GM18519 (cell line): ENCODE measurements around the gene OR1B1.
"Not testable (repeated sequence)": the region's sequence is repeated elsewhere in the genome, so short reads cannot be mapped to it uniquely, and the experiment has no call there.

Source experiments
- ATAC-seq: cut with Tn5 transposase; IDR thresholded peaks from one replicate; pipeline ENCODE4 v1.9.1; 2021; ENCODE audit warnings: mild to moderate bottlenecking, moderate library complexity; ENCODE audit not compliant: unreplicated experiment, low FRiP score

The OR1B1 gene

GRCh38 chr9:122657527-122657926 is at the start of gene OR1B1:
Gene OR1B1 (minus strand): TSS chr9:122657627.
- no peak for ATAC-seq

DNA sequence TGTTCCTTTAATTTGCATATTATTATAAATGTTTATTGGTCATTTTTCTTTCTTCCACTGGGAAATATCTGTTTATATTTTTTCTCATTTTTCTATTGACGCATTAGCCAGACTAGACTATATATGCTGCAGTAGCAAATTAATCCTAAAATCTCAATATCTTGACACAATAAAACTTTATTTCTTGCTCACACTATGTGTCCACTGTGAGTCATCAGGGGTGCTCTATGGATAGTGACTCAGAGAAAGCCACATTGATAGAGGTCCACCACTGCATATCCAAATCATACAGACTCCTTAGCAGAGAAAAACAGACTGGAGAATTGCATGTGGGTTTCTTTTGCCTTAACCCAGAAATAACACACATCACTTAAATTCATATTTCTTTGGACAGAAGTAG is 38.3 kb upstream of the OR1B1 start:
- ATAC-seq: no peak

GRCh38 chr9:122684851-122685250 is 27.4 kb upstream of the OR1B1 start:
- ATAC-seq: no peak

DNA sequence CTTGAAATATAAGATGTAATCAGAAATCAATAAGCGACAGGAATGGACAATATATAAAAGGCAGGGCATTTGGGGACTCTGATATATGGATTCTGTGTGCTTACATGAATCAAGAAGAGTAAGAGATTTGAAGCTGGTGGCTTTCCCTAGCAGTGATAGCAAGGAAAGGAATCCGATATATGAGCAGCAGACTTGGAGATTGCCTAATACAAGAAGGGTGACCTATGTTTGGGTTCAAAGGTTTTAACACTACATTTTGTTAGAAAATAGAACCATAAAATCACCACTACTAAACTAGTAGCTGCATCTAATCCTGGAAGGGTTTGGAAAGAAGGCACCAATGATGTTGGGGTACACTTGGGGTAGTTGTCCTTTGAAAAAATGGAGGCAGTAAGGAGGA is 15.1 kb upstream of the OR1B1 start:
- no peak for ATAC-seq

DNA sequence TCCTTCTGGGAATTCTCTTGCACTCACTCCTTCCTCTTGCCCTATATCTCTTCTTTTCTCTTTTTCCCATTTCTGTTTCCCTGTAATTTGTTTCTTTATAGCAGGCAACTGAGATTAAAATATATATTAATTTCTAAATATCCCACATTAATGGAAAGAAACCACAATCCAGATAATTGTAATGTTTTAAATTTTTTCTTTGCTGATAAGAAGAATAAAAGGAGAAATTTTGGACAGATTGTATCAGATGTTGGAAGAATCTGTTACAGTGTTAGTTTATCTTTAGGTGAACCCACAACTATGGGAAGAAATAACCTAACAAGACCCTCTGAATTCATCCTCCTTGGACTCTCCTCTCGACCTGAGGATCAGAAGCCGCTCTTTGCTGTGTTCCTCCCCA is 4.0 kb upstream of the OR1B1 start, which contains the start of gene OR1L1:
OR1L1 (plus strand) TSS at position 301 of the 400 bp plus-strand sequence; CDS start at position 301, 0 bp downstream.
- ATAC-seq: no peak

DNA sequence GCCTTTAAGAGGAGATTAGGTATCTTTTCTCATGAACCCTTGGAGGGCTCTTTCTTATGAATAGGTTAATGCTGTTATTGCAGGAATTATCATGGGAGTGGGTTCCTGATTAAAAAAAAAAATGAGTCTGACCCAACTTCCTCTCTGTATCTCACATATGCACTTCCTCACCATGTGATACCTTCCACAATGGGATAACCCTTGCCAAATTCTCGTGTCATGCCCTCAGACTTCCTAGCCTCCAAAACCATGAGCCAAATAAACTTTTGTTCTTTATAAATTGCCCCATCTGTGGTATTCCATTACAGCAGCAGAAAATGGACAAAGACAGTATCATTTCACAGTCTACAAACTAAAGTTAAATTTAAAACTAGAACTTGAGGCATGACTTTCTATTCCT is 1.0 kb downstream of the OR1B1 start:
- ATAC-seq: no peak

GRCh38 chr9:122642226-122642625 is 15.2 kb downstream of the OR1B1 start:
- ATAC-seq: no peak

DNA sequence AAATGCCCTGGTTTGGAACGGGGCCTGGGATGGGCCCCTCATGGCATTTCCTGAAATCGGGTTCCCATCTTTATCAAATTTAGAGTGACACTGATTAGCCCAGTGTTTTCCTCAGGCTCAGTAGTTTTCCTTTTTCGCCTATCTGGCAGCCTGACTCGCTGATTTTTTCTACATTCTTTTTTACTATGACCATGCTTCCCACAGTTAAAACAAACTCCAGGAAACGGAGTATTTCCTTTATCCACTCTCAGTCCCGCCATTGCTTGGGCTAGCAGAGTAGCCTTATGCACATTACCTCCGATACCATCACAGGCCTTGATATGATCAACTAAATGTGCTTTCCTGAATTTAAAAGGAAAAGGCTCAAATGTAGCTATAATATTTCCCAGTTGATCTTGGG is 37.4 kb downstream of the OR1B1 start:
- ATAC-seq: no peak

- ATAC-seq: no peak
Measured at GRCh38 chr9:122614362-122614761, 43.1 kb downstream of the OR1B1 start, which contains the start of gene OR1Q1. Gene OR1Q1 (plus strand): TSS chr9:122614738. CDS start chr9:122614738, 0 bp downstream.

DNA sequence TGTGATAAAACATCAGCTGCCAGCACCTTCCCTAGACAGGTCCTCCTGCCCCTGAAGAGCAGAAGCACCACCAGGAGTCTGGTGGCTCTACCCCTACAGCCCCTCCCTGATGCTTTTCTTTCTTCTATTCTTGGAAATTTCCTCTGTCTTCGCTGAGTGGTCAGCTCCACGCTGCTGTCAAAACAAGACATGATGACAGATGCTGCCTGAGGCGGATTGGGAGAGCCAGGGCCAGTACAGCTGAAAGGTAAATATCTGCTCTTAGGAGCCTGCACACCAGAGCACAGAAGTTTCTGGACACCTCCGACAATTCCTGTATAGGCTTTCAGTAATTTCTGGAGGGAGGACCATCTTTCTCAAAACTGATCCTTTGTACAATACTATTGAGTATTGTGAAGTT is 47.6 kb downstream of the OR1B1 start:
- no peak for ATAC-seq

DNA sequence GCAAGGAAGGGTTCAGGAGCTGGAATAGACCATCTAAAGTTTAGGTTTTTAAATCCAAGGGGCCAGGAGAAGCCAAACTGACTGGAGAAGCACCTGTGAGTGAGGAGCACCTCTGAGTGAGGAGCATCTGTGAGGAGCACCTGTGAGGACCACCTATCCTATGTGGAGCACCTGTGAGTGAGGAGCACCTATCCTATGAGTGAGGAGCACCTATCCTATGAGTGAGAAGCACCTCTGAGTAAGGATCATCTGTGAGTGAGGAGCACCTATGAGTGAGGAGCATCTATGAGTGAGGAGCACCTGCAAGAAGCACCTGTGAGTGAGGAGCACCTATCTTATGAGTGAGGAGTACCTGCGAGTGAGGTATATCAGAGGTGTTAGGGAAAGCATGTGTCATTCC is 50.8 kb downstream of the OR1B1 start:
- ATAC-seq: no peak

- ATAC-seq: no peak
Measured at GRCh38 chr9:122605691-122606090, 51.7 kb downstream of the OR1B1 start.

DNA sequence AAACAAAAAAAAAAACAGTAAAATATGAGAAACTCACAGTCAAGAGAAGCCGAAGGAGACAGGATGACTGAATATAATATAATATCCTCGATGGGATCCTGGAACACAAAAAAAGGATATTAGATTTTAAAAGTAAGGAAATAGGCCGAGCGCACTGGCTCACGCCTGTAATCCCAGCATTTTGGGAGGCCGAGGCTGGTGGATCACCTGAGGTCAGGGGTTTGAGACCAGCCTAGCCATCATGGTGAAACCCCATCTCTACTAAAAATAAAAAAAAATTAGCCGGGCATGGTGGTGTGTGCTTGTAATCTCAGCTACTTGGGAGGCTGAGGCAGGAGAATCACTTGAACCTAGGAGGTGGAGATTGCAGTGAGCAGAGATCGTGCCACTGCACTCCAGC is 74.1 kb downstream of the OR1B1 start, which contains the start of gene OR1L8:
OR1L8 (minus strand) TSS at position 101 of the 400 bp plus-strand sequence. CDS start 14,907 bp downstream, outside the sequence.
- not testable (repeated sequence) for ATAC-seq

GRCh38 chr9:122580360-122580759 is 77.1 kb downstream of the OR1B1 start:
- no peak for ATAC-seq

GRCh38 chr9:122579874-122580273 is 77.6 kb downstream of the OR1B1 start:
- no peak for ATAC-seq
